Measurements from ENCODE around the gene DOCK8. TPM values are rescaled to one million over a fixed set of nuclear protein-coding genes. Genes with fewer than 3 reads are reported as not detected.

Gene DOCK8
- total and polyA plus RNA-seq, 2 of the 13 experiments (the other 11 are each of a cell fraction or from before 2014, with no cell fraction given) = 0.28 to 0.38 TPM

DNA sequence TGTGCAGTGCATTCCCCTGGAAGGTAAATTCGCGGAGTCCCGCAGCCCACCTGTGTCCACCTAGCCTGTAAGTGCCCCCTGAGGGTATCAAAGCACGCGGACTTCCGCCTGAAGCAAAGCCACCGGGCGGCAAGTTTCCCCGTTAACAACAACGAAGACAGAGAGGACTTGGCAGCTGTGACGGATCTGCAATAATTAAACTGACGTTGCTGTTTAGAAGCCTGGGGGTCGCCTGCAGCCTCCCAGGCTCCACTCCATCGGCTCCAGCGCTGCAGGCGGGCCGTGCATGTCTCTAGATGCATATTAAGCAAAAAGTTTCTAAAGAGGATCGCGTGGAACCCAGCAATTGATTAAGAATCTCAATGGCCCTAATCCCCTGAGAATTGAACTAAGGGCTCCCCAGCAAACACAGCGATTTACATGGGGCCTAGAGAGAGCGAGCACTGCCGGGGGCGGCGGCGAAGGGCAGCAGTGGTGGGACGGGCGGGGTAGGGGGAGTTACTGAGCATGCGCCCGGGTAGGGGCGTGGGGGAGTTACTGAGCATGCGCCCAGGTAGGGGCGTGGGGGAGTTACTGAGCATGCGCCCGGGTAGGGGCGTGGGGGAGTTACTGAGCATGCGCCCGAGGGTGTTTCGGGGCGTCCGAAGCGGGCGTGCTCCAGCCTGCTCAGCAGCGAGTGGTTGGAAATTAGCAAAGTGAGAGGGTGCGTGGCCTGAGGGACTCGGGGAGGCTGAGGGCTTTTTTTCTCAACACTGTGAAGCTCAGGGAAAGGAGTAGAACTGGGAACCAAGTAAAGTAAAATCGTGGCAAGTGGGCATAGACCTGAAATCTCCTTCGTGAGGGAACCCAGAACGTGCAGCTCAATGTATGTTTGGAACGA is 255.2 kb downstream of the DOCK8 start (continued):
- TF ChIP-seq TFDP1 (CRISPR knock-in tag; IDR thresholded peaks at IDR 0.05; ENCODE audit: borderline replicate concordance) (peak; percentile 55; the same call in 1 of the 2 replicates), CENPT (CRISPR knock-in tag; IDR thresholded peaks at IDR 0.05; ENCODE audit: low read depth) (no peak), ZNF615 (CRISPR knock-in tag; IDR thresholded peaks at IDR 0.05; ENCODE audit: borderline replicate concordance) (0 out of 2 replicates have a peak, but pooled peaks have one; percentile 42), ESRRA (CRISPR knock-in tag; IDR thresholded peaks at IDR 0.05; ENCODE audit: low read depth) (0 out of 2 replicates have a peak, but pooled peaks have one; percentile 39), ARNT2 (CRISPR knock-in tag; IDR thresholded peaks at IDR 0.05; ENCODE audit: low read depth) (peak; percentile 48; the same call in 1 of the 2 replicates), ZNF740 (CRISPR knock-in tag; IDR thresholded peaks at IDR 0.05) (0 out of 2 replicates have a peak, but pooled peaks have one; percentile 30), KDM5B (CRISPR knock-in tag; IDR thresholded peaks at IDR 0.05; ENCODE audit: borderline replicate concordance) (peak; percentile 68), SRSF1 (optimal IDR thresholded peaks at IDR 0.05; ENCODE audit: low read depth, low read length) (no peak), ZSCAN30 (CRISPR knock-in tag; IDR thresholded peaks at IDR 0.05) (0 out of 2 replicates have a peak, but pooled peaks have one; percentile 52), ZFP62 (CRISPR knock-in tag; IDR thresholded peaks at IDR 0.05) (no peak), IRF2 (CRISPR knock-in tag; IDR thresholded peaks at IDR 0.05) (no peak), MED1 (CRISPR knock-in tag; IDR thresholded peaks at IDR 0.05) (peak; percentile 61), PBX3 (CRISPR knock-in tag; IDR thresholded peaks at IDR 0.05; ENCODE audit: borderline replicate concordance) (no peak), DNMT3B (CRISPR knock-in tag; conservative IDR thresholded peaks at IDR 0.05) (no peak), ZFP36L1 (CRISPR knock-in tag; IDR thresholded peaks at IDR 0.05) (no peak), PLRG1 (conservative IDR thresholded peaks at IDR 0.05) (no peak), SNAPC2 (CRISPR knock-in tag; IDR thresholded peaks at IDR 0.05) (peak; percentile 82; the same call in 1 of the 2 replicates)
- TF ChIP-seq, protein P1, sequence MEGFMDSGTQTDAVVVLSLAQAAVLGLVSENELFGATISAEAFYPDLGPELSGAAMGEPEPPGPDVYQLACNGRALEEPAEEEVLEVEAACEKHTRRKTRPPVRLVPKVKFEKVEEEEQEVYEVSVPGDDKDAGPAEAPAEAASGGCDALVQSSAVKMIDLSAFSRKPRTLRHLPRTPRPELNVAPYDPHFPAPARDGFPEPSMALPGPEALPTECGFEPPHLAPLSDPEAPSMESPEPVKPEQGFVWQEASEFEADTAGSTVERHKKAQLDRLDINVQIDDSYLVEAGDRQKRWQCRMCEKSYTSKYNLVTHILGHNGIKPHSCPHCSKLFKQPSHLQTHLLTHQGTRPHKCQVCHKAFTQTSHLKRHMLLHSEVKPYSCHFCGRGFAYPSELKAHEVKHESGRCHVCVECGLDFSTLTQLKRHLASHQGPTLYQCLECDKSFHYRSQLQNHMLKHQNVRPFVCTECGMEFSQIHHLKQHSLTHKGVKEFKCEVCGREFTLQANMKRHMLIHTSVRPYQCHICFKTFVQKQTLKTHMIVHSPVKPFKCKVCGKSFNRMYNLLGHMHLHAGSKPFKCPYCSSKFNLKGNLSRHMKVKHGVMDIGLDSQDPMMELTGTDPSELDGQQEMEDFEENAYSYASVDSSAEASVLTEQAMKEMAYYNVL (CRISPR knock-in tag; IDR thresholded peaks at IDR 0.05; ENCODE audit: borderline replicate concordance) = no peak
- TF ChIP-seq, protein P2, sequence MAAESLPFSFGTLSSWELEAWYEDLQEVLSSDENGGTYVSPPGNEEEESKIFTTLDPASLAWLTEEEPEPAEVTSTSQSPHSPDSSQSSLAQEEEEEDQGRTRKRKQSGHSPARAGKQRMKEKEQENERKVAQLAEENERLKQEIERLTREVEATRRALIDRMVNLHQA (CRISPR knock-in tag; IDR thresholded peaks at IDR 0.05) = no peak
- TF ChIP-seq, protein P3, sequence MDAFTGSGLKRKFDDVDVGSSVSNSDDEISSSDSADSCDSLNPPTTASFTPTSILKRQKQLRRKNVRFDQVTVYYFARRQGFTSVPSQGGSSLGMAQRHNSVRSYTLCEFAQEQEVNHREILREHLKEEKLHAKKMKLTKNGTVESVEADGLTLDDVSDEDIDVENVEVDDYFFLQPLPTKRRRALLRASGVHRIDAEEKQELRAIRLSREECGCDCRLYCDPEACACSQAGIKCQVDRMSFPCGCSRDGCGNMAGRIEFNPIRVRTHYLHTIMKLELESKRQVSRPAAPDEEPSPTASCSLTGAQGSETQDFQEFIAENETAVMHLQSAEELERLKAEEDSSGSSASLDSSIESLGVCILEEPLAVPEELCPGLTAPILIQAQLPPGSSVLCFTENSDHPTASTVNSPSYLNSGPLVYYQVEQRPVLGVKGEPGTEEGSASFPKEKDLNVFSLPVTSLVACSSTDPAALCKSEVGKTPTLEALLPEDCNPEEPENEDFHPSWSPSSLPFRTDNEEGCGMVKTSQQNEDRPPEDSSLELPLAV (CRISPR knock-in tag; conservative IDR thresholded peaks at IDR 0.05; ENCODE audit: low read depth) = no peak
